HCEC 1CT (cell line): ENCODE results near the gene CDX1.

Experiments
- DNase-seq: peaks from one replicate; pipeline ENCODE4 v3.0.0-alpha.2; 2017

The CDX1 gene

GRCh38 chr5:150131978-150132694 lies 34.4 kb upstream of the CDX1 start:
- no peak for DNase-seq

DNA sequence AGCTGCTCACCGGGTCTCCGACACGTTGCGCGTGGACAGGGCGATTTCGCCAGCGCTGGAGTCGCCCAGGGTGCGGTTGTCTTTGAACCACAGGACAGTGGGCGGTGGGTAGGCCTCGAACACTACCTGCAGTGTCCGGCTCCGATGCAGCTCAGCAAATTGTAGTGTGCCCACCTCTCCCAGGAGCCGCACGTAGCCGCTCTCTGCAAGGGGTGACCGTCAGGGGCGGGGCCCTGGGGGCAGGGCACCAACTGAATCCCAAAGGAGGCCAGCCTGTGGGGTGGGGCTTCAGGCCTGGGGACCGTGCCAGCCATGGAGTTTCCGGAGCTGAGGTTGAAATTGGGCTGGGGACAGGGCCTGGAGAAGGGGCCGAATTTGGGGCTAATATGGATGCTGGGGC lies 33.8 kb upstream of the CDX1 start:
- DNase-seq = no peak

DNA sequence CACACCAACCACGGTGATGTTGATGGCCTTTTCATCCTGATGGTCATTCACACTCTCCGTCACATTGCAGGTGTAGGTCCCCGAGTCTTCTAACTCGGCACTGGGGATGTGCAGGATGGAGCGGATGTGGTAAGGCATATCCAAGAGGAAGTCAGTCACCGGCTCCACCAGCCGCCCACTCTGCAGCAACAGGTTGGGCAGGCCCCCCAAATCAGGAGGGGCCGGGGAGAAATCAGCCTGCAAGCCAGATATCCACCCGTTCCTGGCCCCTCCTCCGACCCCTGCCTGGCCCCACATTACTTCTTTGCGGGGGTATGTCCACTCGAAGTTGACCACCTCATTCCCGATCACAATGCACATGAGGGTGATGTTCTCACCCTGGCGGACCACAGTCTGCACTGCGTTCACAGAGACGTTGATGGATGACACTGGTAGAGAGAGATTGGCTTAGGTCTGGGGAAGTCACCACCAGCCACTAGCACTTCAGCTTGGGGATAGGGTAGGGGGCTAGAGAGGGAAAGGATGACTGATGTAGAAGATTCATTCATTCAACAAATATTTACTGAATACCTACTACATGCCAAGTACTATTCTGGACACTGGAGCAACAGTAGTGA lies 32.9 kb upstream of the CDX1 start:
- no peak for DNase-seq

GRCh38 chr5:150134198-150134588 lies 32.4 kb upstream of the CDX1 start:
- DNase-seq = no peak

DNA sequence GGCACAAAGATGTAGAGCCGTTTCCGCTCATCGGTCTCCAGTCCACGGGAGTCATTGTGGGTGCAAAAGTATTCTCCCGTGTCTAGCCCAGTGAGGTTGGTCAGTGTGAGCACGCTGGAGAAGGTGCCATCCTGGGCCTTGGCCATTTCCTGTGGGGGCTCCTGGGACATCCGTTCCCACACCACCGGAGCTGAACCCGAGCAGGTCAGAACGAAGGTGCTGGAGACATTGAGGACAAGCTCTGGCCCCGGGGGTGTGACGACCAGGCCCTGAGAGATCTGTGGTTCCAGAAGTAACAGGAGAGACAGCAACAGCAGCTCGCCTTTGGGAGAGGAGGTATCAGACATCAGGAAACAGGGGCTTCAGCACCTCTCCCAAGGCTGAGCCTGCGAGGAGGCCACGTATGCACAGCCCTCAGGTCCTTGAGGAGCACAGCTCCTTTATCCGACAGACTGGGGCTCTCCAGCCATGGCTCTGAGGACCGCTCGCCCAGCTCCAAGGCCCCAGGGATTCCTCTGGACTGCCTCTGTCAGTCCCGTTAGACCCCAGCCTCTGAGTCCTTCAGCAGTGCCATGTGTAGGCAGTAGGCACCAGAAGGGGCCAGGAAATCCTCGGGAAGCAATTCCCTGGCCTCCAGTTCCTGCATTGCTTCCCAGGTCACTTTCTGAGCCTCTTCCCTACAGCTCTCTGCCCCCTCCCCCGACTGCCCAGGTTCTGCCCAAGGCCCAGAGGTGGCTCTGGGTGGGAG lies 30.8 kb upstream of the CDX1 start:
- DNase-seq = no peak

GRCh38 chr5:150136305-150137167 lies 30.0 kb upstream of the CDX1 start:
- no peak for DNase-seq

DNA sequence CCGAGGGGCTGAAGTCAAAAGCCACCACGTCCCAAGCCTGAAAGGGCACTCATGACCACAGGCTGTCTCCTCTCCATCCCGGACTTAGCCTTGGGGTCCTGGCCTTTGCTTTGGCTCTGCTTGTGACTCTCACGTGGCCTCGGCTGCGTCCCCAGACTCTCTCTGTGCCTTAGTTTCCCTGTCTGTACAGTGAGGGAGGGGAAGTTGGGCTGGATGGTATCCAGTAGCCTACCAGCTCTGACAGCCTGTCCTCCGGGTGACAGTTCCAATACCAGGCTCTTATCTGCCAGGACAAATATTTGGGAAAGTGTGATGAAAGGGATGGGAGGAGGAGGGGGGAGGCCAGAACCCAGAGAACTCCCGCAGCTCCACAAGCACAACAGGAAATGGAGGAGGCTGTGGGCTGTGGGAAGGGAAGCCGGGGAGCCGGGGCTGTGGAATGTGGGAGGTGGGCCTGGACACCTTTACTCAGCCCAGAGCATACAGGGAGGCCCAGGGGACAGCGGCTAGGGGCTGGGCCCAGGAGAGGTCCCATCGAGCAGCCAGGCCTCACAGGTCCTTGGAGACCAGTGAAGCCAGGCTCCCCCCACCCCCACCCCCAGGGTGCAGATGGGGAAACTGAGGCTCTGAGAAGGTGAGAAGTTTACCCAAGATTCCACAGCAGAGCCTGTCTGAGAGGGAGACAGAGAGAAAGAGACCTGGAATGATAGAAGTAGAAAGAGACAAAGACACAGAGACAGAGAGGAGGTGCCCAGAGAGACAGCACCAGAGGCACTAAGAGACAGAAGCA lies 29.2 kb upstream of the CDX1 start:
- DNase-seq = no peak

- DNase-seq = no peak
Observed at GRCh38 chr5:150137997-150138396, 28.6 kb upstream of the CDX1 start.

- DNase-seq = peak; percentile 88
Observed at GRCh38 chr5:150138551-150139265, 27.9 kb upstream of the CDX1 start.

GRCh38 chr5:150139334-150139733 lies 27.2 kb upstream of the CDX1 start:
- peak; percentile 67 for DNase-seq

GRCh38 chr5:150140830-150141229 lies 25.7 kb upstream of the CDX1 start:
- DNase-seq = peak; percentile 73

GRCh38 chr5:150141544-150142184 lies 24.9 kb upstream of the CDX1 start:
- peak; percentile 91 for DNase-seq

DNA sequence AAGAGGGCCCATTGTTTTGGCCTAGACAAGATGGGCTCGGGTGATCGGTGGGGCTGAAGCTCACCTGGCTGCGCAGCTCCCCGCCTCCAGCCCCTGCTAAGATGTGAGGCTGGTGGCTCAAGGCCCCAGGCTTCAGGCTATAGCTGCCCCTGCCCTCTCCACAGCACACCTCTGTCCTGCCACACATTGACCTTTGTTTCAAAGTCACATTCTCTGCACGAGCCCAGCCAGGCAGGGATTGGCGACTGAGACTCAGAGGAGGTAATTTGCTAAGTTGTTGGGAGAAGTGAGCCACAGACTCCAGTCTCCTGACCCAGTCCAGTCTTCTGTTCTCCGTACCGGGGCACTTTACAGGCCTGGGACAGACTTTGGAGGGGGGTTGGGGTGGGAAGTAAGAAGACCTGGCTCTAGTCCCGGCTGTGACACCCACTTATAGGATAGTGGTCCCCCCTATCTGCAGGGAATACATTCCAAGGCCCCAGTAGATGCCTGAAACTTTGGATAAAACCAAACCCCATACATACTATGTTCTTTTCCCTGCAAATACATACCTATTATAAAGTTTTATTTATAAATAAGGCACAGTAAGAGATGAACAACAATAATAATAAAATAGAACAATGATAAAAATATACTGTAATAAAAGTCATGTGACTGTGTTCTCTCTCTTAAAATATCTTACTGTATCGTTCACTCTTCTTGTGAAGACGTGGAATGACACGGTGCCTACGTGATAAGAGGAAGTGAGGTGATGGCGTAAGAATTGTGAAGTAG lies 24.2 kb upstream of the CDX1 start:
- DNase-seq = no peak

DNA sequence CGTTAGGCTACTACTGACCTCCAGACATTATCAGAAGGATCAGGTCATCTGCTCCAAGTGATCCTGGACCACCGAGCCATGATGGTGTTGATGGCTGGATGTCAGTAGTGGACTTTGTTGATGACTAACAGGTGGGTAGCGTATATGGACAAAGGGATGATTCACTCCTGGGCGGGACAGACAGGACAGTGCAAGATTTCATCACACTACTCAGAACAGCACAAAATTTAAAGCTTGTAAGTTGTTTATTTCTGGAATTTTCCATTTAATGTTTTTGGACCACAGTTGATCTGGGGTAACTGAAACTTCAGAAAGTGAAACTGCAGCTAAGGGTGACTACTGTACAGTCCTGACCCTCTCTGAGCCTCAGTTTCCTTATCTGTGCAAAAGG lies 23.6 kb upstream of the CDX1 start:
- peak; percentile 95 for DNase-seq

DNA sequence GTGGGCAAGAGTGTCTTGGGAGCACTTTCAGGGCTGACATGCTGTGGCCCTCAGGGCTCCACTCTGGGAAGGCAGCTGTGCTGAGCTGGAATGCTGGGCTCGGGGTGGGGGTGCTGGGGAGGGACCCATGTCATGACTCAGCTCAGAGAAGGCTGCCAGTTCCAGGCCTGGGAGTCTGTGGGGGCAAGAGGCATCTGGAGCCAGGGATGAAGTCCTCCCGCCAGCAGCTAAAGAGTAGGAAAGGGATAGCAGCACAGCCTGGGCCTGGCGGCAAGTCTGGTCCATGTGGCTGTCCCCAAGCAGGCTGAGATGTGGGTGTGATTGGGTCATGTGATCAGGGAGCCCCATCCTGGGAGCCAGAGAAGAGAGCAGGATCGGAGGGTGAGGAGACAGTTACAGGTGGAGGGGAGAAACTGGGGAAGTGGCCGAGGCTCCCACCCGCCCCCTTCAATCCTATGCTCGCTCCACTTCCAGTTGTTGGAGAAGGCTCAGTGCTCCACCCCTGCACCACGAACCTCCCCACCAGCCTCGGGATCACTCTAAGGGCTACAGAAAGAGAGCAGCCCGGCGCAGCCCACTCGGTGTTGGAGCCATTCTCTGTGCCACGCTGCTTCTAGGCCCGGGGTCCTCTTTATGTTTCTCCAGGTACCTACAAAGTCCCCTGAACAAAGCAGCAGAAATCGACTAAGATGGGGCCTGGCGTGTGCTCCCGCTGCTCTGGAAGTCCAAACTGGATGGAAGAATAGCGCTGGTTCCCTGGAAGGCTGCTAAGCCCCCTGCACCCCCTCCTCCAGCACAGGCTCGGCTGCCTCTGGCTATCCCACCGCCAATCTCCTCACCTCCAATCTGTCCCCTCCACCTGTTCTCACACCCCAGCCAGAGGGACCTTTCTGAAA lies 23.0 kb upstream of the CDX1 start:
- DNase-seq = peak; percentile 94

GRCh38 chr5:150144246-150144801 lies 22.3 kb upstream of the CDX1 start:
- peak; percentile 40 for DNase-seq

DNA sequence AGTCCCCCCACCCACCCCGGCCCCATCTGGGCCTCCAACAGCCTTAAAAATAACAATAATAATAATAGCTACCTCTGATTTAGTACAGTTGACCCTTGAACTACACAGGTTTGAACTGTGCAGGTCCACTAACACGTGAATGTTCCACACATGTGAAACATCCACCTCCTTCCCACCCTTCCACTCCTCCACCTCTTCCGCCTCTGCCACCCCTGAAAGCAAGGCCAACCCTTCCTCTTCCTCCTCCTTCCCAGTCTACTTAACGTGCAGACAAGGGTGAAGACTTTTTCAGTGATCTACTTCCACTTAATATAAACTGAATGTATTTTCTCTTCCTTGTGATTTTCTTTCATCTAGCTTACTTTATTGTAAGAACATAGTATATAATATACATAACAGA lies 21.7 kb upstream of the CDX1 start:
- DNase-seq = no peak

DNA sequence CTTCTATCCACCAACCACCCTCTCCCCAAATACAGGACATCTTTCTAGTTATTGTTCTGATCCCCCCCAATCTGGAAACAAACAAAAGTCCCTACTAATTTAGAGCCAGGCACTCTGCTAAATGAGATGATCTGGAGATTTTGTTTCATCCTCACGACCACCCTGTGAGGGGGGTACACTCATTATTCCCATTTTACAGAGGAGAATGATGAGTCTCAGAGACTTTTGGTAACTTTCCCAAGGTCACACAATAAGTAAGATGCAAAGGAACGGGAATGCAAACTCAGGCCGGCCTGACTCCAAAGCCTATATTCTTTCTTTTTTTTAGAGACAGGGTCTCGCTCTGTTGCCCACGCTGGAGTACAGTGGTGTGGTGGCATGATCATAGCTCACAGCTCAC lies 20.3 kb upstream of the CDX1 start:
- DNase-seq = no peak
